Hepatocyte (in vitro differentiated cells): ENCODE results near the gene SYNPO2. TPM values are rescaled to one million over a fixed set of nuclear protein-coding genes. Genes with fewer than 3 reads are reported as not detected.

ENCODE experiments used
- DNase-seq: peaks from one replicate; pipeline ENCODE4 v3.0.0-alpha.2; 2016; ENCODE audit warnings: low spot score
- H2AFZ ChIP-seq: fragments of 200-600 bp; sonication (generic); 2 replicates; pipeline ENCODE4 v1.6.0; 2016; ENCODE audit warnings: antibody characterized with exemption, mild to moderate bottlenecking
- H3K27ac ChIP-seq: fragments of 200-600 bp; sonication (generic); 2 replicates; pipeline ENCODE4 v1.5.1; 2016; ENCODE audit warnings: mild to moderate bottlenecking
- H3K27me3 ChIP-seq: fragments of 200-600 bp; sonication (generic); 2 replicates; pipeline ENCODE4 v1.6.1; 2016
- H3K36me3 ChIP-seq: fragments of 200-600 bp; sonication (generic); replicated peaks from 2 replicates; pipeline ENCODE4 v1.5.1; 2016; ENCODE audit warnings: low read depth; ENCODE audit not compliant: insufficient read depth
- H3K4me1 ChIP-seq: fragments of 200-600 bp; sonication (generic); 2 replicates; pipeline ENCODE4 v1.5.1; 2016; ENCODE audit warnings: mild to moderate bottlenecking, moderate library complexity; ENCODE audit not compliant: insufficient read depth
- H3K4me2 ChIP-seq: fragments of 200-600 bp; sonication (generic); 2 replicates; pipeline ENCODE4 v1.6.0; 2016
- H3K4me3 ChIP-seq: fragments of 200-600 bp; sonication (generic); 2 replicates; pipeline ENCODE4 v1.5.1; 2016; ENCODE audit warnings: mild to moderate bottlenecking
- H3K79me2 ChIP-seq: fragments of 200-600 bp; sonication (generic); 2 replicates; pipeline ENCODE4 v1.6.0; 2017; ENCODE audit warnings: mild to moderate bottlenecking
- H3K9me2 ChIP-seq: fragments of 200-600 bp; sonication (generic); replicated peaks from 2 replicates; pipeline ENCODE4 v1.6.0; 2017; ENCODE audit warnings: mild to moderate bottlenecking; ENCODE audit not compliant: insufficient read depth
- H3K9me3 ChIP-seq: fragments of 200-600 bp; sonication (generic); 2 replicates; pipeline ENCODE4 v1.5.1; 2016; ENCODE audit warnings: low read depth, mild to moderate bottlenecking
- H4K20me1 ChIP-seq: fragments of 200-600 bp; sonication (generic); 2 replicates; pipeline ENCODE4 v1.6.0; 2016; ENCODE audit warnings: mild to moderate bottlenecking; ENCODE audit not compliant: insufficient read depth, poor library complexity, severe bottlenecking
- CTCF ChIP-seq: fragments of 200-600 bp; sonication (generic); IDR thresholded peaks from 2 replicates; pipeline ENCODE4 v1.5.1; 2016; ENCODE audit warnings: antibody characterized with exemption, mild to moderate bottlenecking; ENCODE audit not compliant: poor library complexity
- EZH2 ChIP-seq: fragments of 200-600 bp; sonication (generic); IDR thresholded peaks from 2 replicates; pipeline ENCODE4 v1.6.1; 2016; ENCODE audit warnings: antibody characterized with exemption, mild to moderate bottlenecking, borderline replicate concordance
- EZH2phosphoT487 ChIP-seq: fragments of 200-600 bp; sonication (generic); IDR thresholded peaks from one replicate; pipeline ENCODE4 v1.6.1; 2018; ENCODE audit warnings: antibody characterized with exemption, mild to moderate bottlenecking, low read depth, moderate library complexity; ENCODE audit not compliant: unreplicated experiment, severe bottlenecking
- WGBS: methylation state at CpG from one replicate; pipeline ENCODE4 v1.1.6; 2016; ENCODE audit warnings: low lambda C conversion rate; ENCODE audit errors: missing lambda C conversion rate; 5-methylcytosine and 5-hydroxymethylcytosine counted together
- polyA plus RNA-seq: library from polyadenylated mRNA; unstranded; fragments of >200 nt; fragmentation: Nextera tagmentation; extraction: Ambion mirVana; gene quantifications from 2 replicates; pipeline ENCODE4 v1.2.1, GENCODE V29; 2016
- total RNA-seq: library from RNA; depleted of rRNA; stranded (reverse); fragments of >200 nt; gene quantifications from 2 replicates; pipeline ENCODE4 v1.2.3, GENCODE V29; 2014

SYNPO2 gene
- total and polyA plus RNA-seq, 2 experiments from 2014 or later: 3.5 to 12.6 TPM

GRCh38 chr4:118889312-118889691, 648 bp downstream of the SYNPO2 start:
- WGBS: 55% methylated on average over 4 of the region's 4 CpGs
- peak overlapping the region; percentile 80 for H3K4me2 ChIP-seq

GRCh38 chr4:118894034-118894433, 5.4 kb downstream of the SYNPO2 start:
- no peak overlapping the region for H3K27ac ChIP-seq
- WGBS: 89% methylated on average over 3 of the region's 3 CpGs
- no peaks in the 10 kb centered on the region for H3K79me2 ChIP-seq
- no peak for DNase-seq
- no peak for TF ChIP-seq EZH2
- TF ChIP-seq CTCF: no peak
- no peak for TF ChIP-seq EZH2phosphoT487
- no peaks in the 10 kb centered on the region for H4K20me1 ChIP-seq
- H3K9me2 ChIP-seq: no peaks in the 10 kb centered on the region
- no peaks in the 10 kb centered on the region for H3K9me3 ChIP-seq
- no peaks in the 10 kb centered on the region for H3K4me1 ChIP-seq
- no peak overlapping the region for H3K4me2 ChIP-seq
- no peaks in the 10 kb centered on the region for H3K27me3 ChIP-seq
- H2AFZ ChIP-seq: no peak overlapping the region
- H3K36me3 ChIP-seq: no peaks in the 10 kb centered on the region
- H3K4me3 ChIP-seq: no peak overlapping the region

More at GRCh38 chr4:118889312-118889691, 648 bp downstream of the SYNPO2 start:
- peaks cover 3% of the 10 kb centered on the region for H3K27me3 ChIP-seq
- H3K4me3 ChIP-seq: no peak overlapping the region
- no peaks in the 10 kb centered on the region for H3K36me3 ChIP-seq
- H3K9me2 ChIP-seq: no peaks in the 10 kb centered on the region
- DNase-seq: no peak
- no peaks in the 10 kb centered on the region for H3K4me1 ChIP-seq
- no peaks in the 10 kb centered on the region for H3K79me2 ChIP-seq
- peak overlapping the region; percentile 22 for H3K27ac ChIP-seq
- H2AFZ ChIP-seq: peak overlapping the region; percentile 53
- no peaks in the 10 kb centered on the region for H4K20me1 ChIP-seq
- H3K9me3 ChIP-seq: no peaks in the 10 kb centered on the region
- no peak for TF ChIP-seq EZH2phosphoT487
- no peak for TF ChIP-seq EZH2
- no peak for TF ChIP-seq CTCF

GRCh38 chr4:118898221-118898620, 9.6 kb downstream of the SYNPO2 start:
- no peaks in the 10 kb centered on the region for H3K9me3 ChIP-seq
- no peak overlapping the region for H3K4me3 ChIP-seq
- no peak overlapping the region for H2AFZ ChIP-seq
- H4K20me1 ChIP-seq: no peaks in the 10 kb centered on the region
- no peaks in the 10 kb centered on the region for H3K79me2 ChIP-seq
- H3K4me1 ChIP-seq: no peaks in the 10 kb centered on the region
- no peak overlapping the region for H3K4me2 ChIP-seq
- H3K27ac ChIP-seq: no peak overlapping the region
- DNase-seq: no peak
- 65% methylated on average over 2 of the region's 2 CpGs for WGBS
- no peaks in the 10 kb centered on the region for H3K36me3 ChIP-seq
- TF ChIP-seq EZH2 (no peak), EZH2phosphoT487 (no peak), CTCF (no peak)
- H3K27me3 ChIP-seq: no peaks in the 10 kb centered on the region
- no peaks in the 10 kb centered on the region for H3K9me2 ChIP-seq

GRCh38 chr4:118898684-118899138, 10.1 kb downstream of the SYNPO2 start:
- H3K9me2 ChIP-seq: no peaks in the 10 kb centered on the region
- no peak overlapping the region for H3K4me3 ChIP-seq
- no peaks in the 10 kb centered on the region for H3K4me1 ChIP-seq
- TF ChIP-seq EZH2 (no peak), EZH2phosphoT487 (no peak), CTCF (no peak)
- no peak overlapping the region for H3K4me2 ChIP-seq
- no peaks in the 10 kb centered on the region for H3K36me3 ChIP-seq
- H3K27ac ChIP-seq: no peak overlapping the region
- H3K79me2 ChIP-seq: no peaks in the 10 kb centered on the region
- no peak for DNase-seq
- WGBS: 63% methylated on average over 6 of the region's 6 CpGs
- no peaks in the 10 kb centered on the region for H3K9me3 ChIP-seq
- H4K20me1 ChIP-seq: no peaks in the 10 kb centered on the region
- H3K27me3 ChIP-seq: no peaks in the 10 kb centered on the region
- no peak overlapping the region for H2AFZ ChIP-seq
